ENCODE data around the gene ABCA8. TPM values are rescaled to one million over a fixed set of nuclear protein-coding genes. Genes with fewer than 3 reads are reported as not detected.
"Not testable (repeated sequence)": the region's sequence is repeated elsewhere in the genome, so short reads cannot be mapped to it uniquely, and the experiment has no call there.

ABCA8 gene
- polyA plus RNA-seq, 4 donors: 0.70 to 2.2 (median 1.6) TPM

GRCh38 chr17:68834328-68834836 is 120.8 kb downstream of the ABCA8 start:
- DNase-seq (ENCODE audit: low read depth in 4 of 4, low spot score in 2 of 4): no peak

- DNase-seq (ENCODE audit: low read depth in 4 of 4, low spot score in 2 of 4): no peak
Observed at GRCh38 chr17:68832109-68832802, 122.9 kb downstream of the ABCA8 start.

DNA sequence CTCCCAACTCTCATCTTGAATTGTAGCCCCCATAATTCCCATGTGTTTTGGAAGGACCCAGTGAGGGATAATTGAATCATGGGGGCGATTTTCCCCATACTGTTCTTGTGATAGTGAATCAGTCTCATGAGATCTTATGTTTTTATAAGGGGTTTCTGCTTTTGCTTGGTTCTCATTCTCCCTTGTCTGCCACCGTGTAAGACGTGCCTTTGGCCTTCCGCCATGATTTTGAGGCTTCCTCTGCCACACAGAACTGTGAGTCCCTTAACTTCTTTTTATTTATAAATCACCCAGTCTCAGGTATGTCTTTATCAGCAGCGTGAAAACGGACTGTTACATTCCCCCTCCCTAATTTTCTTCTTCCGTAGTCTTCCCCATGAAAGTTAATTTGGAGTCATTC is 124.0 kb downstream of the ABCA8 start:
- DNase-seq (ENCODE audit: low read depth in 4 of 4, low spot score in 2 of 4): no peak

DNA sequence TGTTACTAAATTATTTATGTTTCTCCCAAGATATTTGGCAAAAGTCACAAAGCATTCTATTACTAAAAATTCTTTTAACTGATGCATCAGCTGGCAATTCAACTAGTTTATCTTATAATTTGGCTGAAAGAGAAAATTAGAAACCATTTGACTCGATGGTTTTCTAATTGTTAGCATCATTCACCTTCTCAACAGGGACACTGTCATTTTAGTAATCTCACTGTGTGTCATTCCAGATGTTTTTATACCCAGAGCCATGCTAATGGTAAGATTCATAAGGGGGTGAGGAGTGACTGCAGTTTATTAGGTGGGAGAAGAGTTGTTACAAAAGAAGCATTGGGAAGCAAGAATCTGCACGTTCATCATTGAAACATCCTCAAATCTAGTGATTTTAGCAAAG is 124.9 kb downstream of the ABCA8 start:
- no peak for DNase-seq (ENCODE audit: low read depth in 4 of 4, low spot score in 2 of 4)

DNA sequence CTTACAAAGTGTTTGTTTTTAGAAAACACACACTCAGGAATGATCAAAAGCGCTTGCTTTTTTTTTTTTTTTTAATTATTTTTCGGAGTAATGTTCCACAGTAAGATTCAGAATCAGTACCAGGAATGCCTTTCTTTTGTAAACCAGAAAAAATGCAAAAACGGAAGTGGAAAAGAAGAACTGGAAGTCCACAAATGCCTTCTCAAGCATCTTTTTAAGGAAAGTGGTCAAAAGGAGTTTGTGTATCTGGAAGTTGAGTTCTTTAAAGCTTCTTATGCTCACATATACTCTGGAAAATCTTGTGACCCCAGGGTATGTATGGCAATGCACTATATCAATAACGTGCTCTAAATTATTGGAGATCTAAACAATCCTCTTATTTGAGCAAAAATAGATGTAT is 126.0 kb downstream of the ABCA8 start:
- no peak for DNase-seq (ENCODE audit: low read depth in 4 of 4, low spot score in 2 of 4)

DNA sequence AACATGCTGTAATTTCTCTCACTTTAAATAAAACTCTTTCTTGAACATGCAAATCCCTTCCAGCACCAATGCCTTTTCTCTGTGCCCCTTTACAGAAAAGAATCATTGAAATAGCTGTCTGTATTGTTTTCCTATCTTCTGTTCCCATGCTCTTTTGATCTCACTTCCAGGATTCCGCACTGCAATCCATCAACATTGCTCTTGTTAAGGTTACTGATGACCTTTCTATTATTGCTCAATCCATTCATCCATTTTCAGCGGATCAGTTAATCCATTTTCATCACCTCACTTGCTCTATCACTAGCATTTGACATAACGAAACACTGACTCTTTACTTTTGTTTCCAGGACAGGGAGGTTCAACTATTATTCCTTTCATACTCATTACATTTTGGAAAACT is 130.5 kb downstream of the ABCA8 start:
- DNase-seq (ENCODE audit: low read depth in 4 of 4, low spot score in 2 of 4): no peak

DNA sequence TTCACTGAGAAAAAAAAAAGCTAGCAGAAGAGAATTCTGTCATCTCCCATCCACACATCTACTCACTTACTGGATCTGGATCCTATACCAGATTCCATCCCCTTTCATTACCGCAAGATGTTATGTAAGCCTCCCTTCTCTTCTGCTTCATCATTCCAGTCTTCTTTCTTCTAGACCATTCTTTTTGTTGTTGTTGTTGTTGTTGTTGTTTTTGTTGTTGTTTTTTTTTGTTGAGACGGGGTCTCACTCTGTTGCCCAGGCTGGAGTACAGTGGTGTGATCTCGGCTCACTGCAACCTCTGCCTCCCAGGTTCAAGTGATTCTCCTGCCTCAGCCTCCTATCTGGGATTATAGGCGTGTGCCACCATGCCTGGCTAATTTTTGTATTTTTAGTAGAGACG is 131.0 kb downstream of the ABCA8 start:
- DNase-seq (ENCODE audit: low read depth in 4 of 4, low spot score in 2 of 4): not testable (repeated sequence)

DNA sequence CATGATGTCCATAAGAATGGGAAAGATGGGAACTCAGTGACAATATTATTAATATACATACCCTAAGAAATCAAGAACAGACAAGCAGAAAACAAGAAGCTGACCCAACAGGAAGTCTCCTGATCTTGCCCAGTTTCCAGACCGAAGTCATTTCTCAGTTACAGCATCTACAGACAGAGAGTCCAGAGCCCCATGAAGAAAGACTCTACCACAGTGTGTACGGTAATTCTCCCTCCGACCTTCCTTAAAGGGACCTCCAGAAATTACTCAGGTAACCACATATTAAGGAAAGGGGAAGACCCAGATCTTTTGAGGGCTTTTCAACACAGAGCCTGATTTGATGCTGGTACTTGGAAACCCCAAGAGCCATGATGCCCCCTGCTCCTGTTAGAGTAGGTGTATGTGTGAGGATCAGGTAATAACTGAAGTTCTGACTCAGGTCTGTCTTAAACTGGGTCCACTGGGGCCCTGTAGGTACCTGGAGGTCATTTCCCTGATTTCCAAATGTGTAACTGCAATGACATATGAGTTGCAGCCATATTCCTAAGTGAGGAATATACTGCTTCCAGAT is 132.4 kb downstream of the ABCA8 start:
- DNase-seq (ENCODE audit: low read depth in 4 of 4, low spot score in 2 of 4): no peak

DNA sequence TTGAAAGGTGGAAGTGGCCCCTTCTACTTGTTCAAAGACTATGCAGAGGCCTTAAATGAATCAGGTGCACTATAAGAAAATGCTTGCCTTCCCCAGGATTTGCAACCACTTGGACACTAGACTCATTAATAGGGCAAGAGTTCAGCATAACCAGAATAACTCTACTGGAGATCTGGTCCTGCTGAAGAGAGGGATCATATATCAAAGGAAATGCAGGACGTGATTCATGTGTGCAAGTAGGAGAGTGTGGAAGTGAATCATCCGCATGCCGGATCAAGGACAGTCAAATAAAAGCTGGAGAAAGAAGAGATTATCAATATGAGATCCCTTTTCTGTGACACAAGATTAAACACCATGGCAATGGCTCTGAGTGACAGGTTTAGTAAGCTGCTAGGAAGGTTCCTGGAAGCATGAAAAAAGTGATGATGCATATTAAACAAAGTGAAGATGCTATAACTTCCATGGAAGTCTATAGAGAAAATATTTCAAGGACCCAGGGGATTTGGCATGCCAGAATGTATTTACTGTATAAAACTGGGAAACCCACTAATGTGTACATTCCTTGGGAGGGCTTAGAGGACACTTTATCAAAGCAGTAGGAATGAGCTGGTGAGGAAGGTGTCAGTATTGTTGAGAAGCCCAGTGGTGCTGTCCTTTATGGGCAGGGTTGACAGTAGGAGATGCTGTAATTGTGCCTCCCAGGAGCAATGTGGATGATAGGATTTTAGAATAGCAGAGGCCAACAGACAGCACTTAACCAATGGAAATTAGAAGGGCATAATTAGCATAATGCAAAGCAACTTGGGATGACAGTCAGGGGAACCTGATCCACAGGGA is 133.1 kb downstream of the ABCA8 start:
- DNase-seq (ENCODE audit: low read depth in 4 of 4, low spot score in 2 of 4): peak in 2 of 4 donors; percentile 10 to 21

GRCh38 chr17:68820825-68821481 is 134.2 kb downstream of the ABCA8 start:
- DNase-seq (ENCODE audit: low read depth in 4 of 4, low spot score in 2 of 4): no peak

- DNase-seq (ENCODE audit: low read depth in 4 of 4, low spot score in 2 of 4): no peak
Observed at GRCh38 chr17:68820476-68820824, 134.7 kb downstream of the ABCA8 start.

GRCh38 chr17:68819465-68819864 is 135.7 kb downstream of the ABCA8 start:
- no peak for DNase-seq (ENCODE audit: low read depth in 4 of 4, low spot score in 2 of 4)

Other genes with a start within 250 kb of the ABCA8 start
- gene ABCA9, start 105.5 kb upstream of the ABCA8 start, polyA plus RNA-seq (ENCODE audit: insufficient read length in 4 of 4): 1 to 10 TPM; 1.6 to 5.7 (median 2.7) TPM
- gene ABCA6, start 186.5 kb upstream of the ABCA8 start, polyA plus RNA-seq (ENCODE audit: insufficient read length in 4 of 4): 1 to 10 TPM; 1.8 to 5.4 (median 3.8) TPM